Right hindlimb (tissue), 1 donor: ENCODE data around the gene PSTK.

ENCODE experiments used
- DNase-seq: peaks from one replicate; pipeline ENCODE4 v3.0.0-alpha.2; 2018

Gene PSTK

GRCh38 chr10:122993797-122994336 lies 13.7 kb downstream of the PSTK start:
- DNase-seq = no peak

GRCh38 chr10:122995936-122996335 lies 15.7 kb downstream of the PSTK start:
- DNase-seq = no peak

GRCh38 chr10:122997864-122998263 lies 17.7 kb downstream of the PSTK start:
- DNase-seq = no peak

- DNase-seq = no peak
Measured at GRCh38 chr10:122998360-122998917, 18.2 kb downstream of the PSTK start.

GRCh38 chr10:122998934-122999333 lies 18.7 kb downstream of the PSTK start:
- no peak for DNase-seq

GRCh38 chr10:122999347-122999746 lies 19.1 kb downstream of the PSTK start:
- DNase-seq = no peak

GRCh38 chr10:123000155-123000554 lies 20.0 kb downstream of the PSTK start:
- no peak for DNase-seq

GRCh38 chr10:123001370-123001769 lies 21.2 kb downstream of the PSTK start:
- no peak for DNase-seq

GRCh38 chr10:123004298-123004697 lies 24.1 kb downstream of the PSTK start:
- DNase-seq = no peak

GRCh38 chr10:123007558-123008354 lies 27.6 kb downstream of the PSTK start:
- peak; percentile 21 for DNase-seq

GRCh38 chr10:123008355-123009104 lies 28.3 kb downstream of the PSTK start, which contains the start of the genes ACADSB and IKZF5:
ACADSB (plus strand) TSS chr10:123009006; CDS start chr10:123009030, 24 bp downstream.
IKZF5 (minus strand) TSS chr10:123008795; CDS start chr10:122998625, 10,170 bp downstream.
- DNase-seq = peak; percentile 98

- peak; percentile 21 for DNase-seq
Measured at GRCh38 chr10:123009105-123009820, 29.1 kb downstream of the PSTK start.

- DNase-seq = no peak
Measured at GRCh38 chr10:123011987-123012386, 31.8 kb downstream of the PSTK start.

- DNase-seq = no peak
Measured at GRCh38 chr10:123013456-123014419, 33.5 kb downstream of the PSTK start.

GRCh38 chr10:123014772-123015171 lies 34.6 kb downstream of the PSTK start:
- no peak for DNase-seq

GRCh38 chr10:123016228-123016627 lies 36.0 kb downstream of the PSTK start:
- DNase-seq = no peak

GRCh38 chr10:123017421-123018165 lies 37.4 kb downstream of the PSTK start:
- DNase-seq = no peak

- no peak for DNase-seq
Measured at GRCh38 chr10:123018531-123018930, 38.3 kb downstream of the PSTK start.

GRCh38 chr10:123019264-123019663 lies 39.1 kb downstream of the PSTK start:
- DNase-seq = no peak

GRCh38 chr10:123019941-123020703 lies 39.9 kb downstream of the PSTK start:
- no peak for DNase-seq
